Stimulated activated CD4-positive, alpha-beta T cell treated with anti-CD3 and anti-CD28 coated beads, Interleukin-1b, Interleukin-23, amount 100 ng/mL, for 24 hours (primary cell): ENCODE measurements around the gene TULP1.
A peak's percentile ranks its signal among the peaks of the same experiment; 100 is the strongest.

Source experiments
- DNase-seq, 4 experiments: peaks; one replicate each; pipeline ENCODE4 v3.0.0-alpha.2; 2020; ENCODE audit warnings: low read depth in 4 of 4, low spot score in 1 of 4

TULP1 gene

DNA sequence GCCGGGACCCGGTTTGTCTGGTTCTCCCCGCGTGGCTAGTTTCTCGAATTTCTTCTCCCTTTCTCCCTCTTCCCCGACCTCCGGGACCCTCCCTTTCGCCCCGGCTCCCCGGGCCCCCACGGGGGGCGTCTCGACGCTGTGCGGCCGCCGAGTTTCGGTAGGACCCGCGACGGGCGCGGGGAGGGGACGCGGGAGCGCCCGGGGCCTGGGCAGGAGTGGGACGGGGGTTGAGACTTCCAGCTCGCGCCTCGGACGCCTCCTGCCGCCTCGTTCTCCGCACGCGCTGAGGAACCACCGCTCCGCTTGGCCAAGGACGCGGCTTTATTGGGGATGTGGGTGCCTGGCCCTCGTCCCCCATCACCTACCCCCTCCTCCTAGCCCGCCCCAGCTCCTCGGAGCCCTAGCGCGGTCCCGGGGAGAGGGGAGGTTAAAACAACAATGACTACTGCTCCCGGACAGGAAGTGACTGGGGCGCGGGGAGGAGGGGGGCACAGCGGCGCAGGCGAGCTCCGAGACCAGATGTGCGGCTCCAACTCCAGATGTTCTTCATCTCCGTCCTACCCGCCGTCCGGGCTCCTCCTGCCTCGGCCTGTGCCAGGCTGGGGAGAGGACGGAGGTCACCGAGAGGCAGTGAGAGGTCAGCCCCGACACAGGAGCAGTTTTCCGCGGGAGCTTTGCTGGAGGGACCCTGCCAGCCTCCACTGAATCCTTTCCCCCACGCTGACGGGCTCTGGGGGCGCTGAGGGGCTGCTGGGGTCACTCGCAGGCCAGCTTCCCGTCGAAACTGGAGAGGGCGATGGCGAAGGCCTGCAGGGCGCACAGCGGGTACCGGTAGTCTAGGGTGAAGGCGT is 14.9 kb downstream of the TULP1 start:
- DNase-seq, result peak in 3 of 4 experiments; percentile 25 to 37 (median 36)

- peak in 2 of 4 experiments; percentile 31 to 37 for DNase-seq
These were observed 15.7 kb downstream of the TULP1 start, which contains the start of gene TEAD3 for GRCh38 chr6:35496841-35497570. TSS of gene TEAD3 (minus strand) at chr6:35497079.

DNA sequence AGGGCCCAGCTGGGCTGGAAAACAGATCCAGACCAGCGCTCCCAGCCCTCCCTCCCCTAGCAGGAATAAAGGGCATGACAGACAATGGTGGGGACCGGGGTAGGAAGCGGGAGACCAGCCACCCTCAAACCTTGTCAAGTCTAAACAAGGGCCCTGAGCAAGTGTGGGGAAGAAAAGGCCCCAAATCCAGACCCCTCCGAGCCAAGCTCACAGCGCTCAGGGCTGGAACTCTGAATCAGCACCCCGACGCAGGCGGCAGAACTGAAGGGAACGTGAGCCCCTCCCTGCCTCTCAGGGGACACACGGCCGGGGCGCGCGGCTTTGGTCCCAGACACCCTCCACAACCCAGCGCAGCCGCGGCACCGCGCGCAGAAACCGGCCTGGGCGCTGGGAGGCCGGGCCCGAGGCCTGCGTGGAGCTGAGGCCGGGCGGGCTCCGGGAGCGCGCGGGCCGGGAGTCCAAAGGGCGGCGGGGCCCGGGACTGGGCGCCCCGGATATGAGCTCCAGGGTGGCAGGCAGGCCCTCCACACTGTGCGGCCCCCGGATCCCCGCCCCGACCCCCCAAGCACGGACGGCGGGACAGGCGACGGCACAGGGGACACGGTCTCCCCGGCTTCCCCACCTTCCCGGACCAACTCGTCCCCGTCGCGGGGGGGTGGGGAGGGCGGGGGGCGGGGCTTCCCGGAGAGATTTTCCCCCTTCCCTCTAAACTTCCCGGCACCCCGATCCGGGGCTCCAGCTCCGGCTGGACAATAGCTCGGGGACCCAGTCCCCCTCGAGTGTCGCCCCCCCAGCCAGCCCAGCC is 16.5 kb downstream of the TULP1 start:
- no peak for DNase-seq

GRCh38 chr6:35495258-35496035 is 17.2 kb downstream of the TULP1 start:
- DNase-seq, result no peak

DNA sequence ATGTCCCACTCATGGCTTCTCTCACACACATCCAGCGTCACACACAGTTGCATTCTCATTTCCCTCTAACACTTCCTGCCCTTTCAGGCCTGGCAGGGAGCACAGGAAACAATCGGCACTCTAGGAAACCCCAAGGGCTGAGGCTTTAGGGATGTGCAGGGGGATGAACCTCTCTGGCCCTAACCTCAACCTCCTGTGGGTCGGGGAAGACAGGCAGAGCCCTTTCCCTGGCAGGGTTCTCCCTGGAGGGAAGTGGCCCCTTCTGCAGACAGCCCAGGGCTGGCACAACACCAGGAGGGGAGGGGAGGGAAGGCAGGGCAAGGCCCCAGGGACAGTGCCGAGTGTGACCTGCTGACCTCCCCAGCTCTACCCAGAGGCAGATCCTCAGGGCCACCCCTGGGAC is 18.5 kb downstream of the TULP1 start:
- no peak for DNase-seq

- DNase-seq, result no peak
These were observed 19.3 kb downstream of the TULP1 start for GRCh38 chr6:35493307-35493983.

DNA sequence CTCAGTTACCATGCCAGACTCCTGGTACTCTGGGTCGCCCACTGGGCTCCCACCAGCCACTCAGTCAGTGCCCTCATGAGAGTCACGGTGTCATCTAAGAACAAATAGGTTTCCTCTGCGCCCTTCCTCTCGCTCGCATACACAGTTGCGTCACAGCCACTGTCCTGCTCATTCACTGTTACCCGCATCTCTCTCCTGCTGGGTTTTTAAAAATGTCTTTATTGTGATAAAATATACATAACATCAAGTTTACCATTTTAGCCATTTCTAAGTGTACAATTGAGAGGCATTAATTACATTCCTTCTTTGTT is 19.8 kb downstream of the TULP1 start:
- DNase-seq, result no peak

- DNase-seq, result no peak
These were observed 20.3 kb downstream of the TULP1 start for GRCh38 chr6:35492258-35492973.

- no peak for DNase-seq
These were observed 21.0 kb downstream of the TULP1 start for GRCh38 chr6:35491558-35492257.

GRCh38 chr6:35490821-35491557 is 21.7 kb downstream of the TULP1 start:
- no peak for DNase-seq

DNA sequence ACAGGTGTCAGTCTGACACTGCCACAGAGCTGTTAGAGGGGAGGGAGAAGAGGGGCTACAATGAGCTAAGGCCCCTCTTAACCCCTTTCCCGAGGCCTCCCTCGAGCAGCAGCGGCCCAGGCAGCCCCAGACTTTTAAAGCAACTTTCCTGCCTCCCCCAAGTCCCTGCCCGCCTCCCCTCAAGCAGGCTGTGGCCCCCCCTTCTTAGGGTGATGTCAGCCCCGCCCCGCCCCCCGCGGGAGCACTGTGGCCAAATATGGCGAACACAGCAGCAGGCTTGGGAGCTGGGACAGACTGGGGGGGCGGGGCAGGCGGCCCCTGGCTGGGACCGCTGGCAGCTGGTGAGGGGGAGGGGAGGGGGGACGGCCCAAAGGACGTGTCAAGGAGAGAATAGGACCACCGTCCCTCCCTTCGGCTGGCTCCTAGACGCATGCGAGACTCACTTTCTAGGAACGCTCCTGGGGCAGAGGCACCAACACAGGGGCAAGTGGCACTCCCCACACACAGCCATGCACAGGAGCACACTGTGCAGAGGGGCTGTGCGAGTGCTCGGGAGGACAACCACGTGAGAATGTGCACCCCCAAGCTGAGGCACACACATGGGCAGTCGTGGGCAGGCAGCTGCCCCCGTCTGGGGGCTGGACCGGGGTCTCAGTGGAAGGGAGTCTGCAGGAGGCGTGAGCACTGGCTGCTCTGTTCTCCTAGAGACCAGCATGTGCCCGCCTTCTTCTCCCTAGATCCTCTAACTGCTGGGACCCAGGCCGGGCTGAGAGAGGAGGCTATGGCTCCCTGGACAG is 22.5 kb downstream of the TULP1 start:
- no peak for DNase-seq

GRCh38 chr6:35489066-35489465 is 23.6 kb downstream of the TULP1 start:
- DNase-seq, result no peak

DNA sequence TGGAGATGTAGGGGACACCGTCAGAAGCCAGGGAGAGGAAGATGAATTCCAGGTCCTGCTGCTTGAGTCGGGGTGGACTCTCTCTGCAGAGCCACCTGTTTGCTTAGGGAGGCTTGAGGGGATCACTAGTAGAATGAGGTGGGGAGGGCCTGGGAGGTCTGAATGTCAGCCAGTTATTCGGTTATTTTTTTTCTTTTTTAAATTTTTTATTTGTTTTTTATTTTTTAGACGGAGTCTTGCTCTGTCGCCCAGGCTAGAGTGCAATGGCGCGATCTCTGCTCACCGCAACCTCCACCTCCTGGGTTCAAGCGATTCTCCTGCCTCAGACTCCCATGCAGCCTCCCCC is 24.2 kb downstream of the TULP1 start:
- no peak for DNase-seq

- DNase-seq, result no peak
These were observed 24.8 kb downstream of the TULP1 start for GRCh38 chr6:35487658-35488516.

GRCh38 chr6:35486005-35486925 is 26.4 kb downstream of the TULP1 start:
- DNase-seq, result no peak

DNA sequence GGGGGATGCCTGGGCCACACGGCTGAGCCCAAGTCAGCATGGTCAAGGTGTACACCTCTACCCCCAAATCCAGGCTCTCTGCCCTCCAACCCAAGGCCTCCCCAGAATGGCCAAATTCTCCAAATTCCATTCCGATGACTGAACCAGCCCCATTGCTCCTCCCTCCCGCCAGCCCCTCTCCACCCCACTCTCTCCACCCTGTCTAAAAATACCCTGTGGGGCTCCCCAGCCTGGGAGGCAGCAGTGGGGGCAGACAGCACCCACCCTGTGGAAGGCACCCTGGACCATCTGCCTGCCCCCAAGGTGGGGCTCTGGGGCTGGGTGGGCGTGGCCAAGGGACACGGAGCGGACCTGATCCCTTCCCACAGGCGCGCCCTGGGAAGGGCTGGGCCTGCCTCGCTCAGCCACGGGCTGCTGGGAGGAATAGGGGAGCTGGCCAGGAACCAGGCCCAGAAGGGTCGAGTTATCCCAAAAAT is 27.3 kb downstream of the TULP1 start:
- DNase-seq, result no peak
